ENCODE results near the gene STK17A.
A peak's percentile ranks its signal among the peaks of the same experiment; 100 is the strongest.

The STK17A gene

GRCh38 chr7:43632746-43633145 lies 49.8 kb downstream of the STK17A start:
- DNase-seq (ENCODE audit: low read depth, low spot score) = no peak

DNA sequence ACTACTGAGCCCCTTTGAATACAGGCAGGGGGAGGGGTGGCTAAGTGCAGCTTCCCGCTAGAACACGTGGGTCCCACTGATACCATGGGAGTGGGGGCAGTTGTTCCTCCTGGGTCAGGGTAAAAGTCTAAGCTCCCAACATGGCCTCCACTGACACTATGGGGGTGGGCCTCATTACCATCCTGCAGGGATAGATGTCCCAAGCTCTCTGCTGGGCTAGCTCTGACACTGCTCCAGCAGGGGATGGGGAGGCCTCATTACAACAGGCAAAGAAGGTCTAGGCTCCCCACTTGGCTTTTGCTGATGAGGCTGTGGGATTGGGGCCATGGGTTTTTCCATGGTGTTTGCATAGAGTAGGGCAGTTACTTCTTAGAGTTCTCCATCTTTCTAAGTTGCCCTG lies 51.5 kb downstream of the STK17A start:
- no peak for DNase-seq (ENCODE audit: low read depth, low spot score)

GRCh38 chr7:43636093-43636492 lies 53.2 kb downstream of the STK17A start:
- no peak for DNase-seq (ENCODE audit: low read depth, low spot score)

DNA sequence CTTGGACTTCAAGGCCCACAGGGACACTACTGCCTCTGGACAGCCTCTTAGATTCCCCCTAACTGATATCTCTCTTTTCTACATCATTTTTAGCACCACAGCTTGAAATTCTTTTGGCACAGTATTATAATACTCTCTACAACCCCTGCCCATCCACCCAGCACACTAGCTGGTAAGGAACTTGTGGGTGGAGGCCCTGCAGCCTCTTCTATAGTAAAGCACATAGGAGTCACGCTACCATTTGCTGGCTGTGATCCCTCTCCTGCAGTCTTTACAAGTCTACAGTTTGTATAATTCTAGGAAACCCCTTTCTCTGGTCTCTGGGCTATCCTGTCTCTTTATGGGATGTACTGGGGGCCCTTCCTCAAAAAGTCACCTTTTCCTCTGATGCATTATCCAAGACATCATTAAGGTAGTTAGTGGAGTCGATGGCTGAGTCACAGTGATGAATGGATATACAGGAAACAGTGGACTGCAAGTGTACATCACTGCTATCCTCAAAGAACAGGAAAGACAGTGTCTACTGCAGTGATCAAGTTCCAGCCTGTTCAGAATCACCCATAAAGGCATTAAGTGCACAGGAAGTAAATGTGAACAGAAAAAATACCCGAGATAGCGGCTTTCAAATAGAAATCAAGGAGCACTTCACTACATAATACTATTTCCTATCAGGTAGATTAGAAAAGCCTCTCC lies 54.4 kb downstream of the STK17A start:
- no peak for DNase-seq (ENCODE audit: low read depth, low spot score)

DNA sequence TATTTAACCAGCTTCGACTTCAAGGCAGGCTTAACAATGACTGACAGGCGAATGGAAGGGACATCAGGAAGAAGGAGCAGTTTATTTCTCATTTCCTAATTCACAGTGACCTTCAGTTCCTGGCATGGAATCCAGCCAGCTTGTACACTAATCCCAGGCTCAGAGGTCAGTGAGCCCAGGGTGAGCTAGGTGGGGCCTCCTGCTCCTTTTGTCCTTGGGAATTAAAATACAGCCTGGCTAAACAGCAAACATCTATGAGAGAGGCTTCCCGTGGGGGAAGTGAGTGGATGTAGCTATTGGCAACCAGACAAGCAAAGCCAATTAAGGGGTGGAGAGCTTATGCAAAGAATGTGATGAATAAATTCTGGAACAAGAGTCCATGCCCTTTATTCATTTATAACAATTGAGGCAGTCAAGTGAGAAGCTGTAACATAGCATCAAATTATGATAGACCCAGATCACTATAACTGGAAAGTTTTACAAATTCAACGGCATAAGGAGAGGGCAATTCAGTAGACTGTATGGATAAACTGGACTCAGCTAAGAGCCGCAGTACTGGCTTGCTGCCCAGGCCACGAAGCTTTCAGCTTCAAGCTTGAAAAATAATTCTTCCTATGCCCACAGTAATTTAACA lies 57.1 kb downstream of the STK17A start:
- DNase-seq (ENCODE audit: low read depth, low spot score) = no peak

- DNase-seq (ENCODE audit: low read depth, low spot score) = no peak
Observed at GRCh38 chr7:43640679-43641078, 57.8 kb downstream of the STK17A start.

DNA sequence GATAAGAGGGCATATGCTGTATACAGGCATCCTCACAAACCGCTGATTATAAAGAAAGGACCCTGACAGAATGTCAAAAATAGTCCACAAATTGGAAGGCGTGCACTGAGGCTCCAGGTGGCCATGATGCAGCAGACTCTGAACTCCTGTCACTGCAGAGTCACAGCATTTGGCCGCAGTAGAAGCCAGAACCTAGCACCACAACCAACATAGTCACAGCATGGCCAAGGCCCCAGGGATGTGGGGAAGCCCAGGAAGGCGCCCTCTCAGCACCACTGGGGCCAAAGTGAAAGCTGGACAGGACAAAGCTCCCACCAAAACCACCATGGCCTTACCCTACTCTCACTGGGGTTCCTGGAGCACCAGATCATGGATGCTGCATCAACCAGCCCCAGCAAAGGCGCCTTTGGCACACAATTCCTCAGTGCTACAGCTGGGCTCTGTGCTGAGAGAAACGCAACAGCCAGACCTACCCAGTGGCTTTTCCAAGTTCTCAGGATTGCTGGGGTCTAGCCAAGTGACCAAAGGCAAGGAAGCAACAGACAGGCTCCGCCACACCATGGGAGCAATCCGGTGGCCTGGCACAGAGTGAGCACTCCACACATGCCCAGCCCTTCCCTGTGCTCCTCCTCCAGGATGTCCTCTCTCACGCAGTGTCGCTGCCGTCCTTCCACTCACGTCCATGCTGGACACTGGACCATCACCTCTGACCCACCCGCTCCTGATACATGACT lies 60.2 kb downstream of the STK17A start:
- no peak for DNase-seq (ENCODE audit: low read depth, low spot score)

DNA sequence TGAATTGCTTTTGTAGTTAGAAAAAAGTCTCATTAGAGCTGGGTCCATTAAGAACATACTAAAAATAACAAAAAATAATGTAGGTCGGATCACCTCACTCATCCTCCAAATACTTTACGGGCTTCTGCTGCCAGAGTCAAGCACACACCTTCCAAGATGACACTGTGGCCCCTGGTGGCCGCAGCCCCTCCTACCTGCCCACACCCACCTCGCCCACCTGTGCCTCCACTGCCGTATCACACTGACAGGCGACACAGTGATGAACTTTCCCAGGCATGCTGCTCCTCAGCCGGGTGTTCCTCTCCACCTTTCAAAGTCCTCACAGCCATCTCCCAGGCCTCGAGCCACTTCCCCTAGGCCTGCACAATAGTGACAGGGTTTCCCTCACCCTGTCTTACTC lies 60.9 kb downstream of the STK17A start:
- DNase-seq (ENCODE audit: low read depth, low spot score) = no peak

DNA sequence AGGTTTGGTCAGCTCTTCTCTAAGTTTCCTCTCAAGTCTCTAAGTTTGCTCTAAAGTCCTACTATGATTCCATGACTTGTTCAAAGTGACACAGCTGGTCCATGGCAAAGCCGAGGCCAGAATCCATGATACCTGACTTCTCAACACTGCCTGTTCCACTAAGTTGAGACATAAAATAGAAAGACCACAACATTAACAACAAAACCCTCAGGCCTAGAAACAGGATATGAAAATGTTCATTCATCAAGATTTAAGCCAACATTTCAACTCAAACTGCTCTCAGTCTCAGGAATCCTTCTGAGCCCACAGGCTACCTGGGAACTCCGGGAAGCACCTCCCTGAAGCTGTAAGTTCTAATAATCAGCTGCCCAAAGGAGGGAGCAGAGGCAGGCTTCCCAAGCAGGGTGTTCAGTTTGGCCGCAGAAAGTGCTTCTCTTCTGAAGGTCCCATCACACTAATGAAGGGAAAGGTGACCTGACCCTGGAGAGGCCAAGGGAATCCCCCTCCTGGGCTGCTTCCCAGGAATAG lies 62.9 kb downstream of the STK17A start:
- no peak for DNase-seq (ENCODE audit: low read depth, low spot score)

DNA sequence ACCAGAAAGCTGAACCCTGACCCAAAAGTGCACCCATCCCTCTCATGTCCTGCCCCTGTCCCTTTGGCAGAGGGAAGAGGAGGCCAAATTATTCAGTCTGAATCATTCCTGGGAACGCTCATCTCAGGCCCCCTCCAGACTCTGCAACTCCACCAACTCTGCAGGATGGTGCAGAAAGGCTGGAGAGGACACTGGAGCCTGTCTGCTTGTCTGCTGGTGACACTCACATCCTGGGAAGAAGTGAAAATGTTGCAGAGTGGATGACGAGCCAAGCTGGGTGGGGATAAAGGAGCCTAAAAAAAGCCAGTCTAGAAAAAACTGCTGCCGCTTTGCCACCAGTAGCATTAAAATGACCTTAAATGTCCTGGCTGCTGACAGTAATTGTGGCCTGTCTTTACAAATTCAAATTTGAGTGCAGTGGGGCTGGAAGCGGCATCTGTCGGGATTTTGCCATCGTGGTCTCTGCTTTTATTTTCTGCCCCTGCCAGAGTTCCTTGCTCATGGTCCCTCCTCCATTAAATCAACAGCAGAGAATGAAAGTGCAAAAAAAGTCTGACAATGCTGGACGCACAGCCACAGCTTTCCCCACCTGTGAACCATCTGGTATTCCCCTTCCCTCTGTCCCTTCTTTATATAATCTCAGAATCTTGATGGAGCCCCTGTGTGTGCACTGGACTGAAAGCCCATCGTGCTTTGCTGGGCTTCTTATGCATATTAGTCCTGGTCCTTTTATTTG lies 63.9 kb downstream of the STK17A start:
- no peak for DNase-seq (ENCODE audit: low read depth, low spot score)

- no peak for DNase-seq (ENCODE audit: low read depth, low spot score)
Observed at GRCh38 chr7:43647339-43647672, 64.4 kb downstream of the STK17A start.

DNA sequence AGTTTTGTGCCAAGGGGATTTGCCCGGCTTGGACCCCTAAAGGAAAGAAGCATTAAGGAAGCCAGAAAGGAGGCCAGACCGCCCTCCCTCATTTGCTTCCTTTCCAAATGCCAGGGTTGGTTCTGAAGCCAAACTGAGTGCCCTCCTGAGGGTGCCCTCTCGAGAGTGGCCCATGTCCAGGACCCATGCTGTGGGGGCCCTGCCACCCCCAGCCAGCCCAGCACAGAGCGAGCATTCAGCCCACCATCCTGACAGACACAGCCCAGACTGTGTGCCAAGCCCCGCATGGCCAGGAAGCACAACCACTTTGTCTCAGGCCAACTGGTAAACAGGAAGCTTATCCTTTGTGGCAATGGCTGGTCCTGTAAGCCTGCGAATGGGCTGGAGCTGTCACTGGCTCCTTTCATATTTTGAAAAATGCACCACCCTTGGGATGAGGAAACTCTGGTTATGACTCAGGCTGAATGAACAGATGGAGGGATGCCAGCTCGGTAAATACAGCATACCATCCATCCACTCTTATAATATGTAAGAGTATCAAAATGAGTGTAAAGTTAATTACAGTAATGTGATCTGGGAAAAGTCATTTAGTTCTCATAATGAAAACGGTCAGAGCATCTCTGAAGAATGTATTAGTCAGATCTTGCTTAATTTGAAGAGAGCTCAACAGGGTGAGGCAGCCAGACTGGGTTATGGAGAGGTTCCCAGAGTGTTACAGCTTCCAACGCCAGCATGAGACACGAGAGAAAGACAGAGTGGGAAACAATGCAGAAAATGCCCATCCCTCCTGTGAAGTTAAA lies 65.0 kb downstream of the STK17A start:
- no peak for DNase-seq (ENCODE audit: low read depth, low spot score)

DNA sequence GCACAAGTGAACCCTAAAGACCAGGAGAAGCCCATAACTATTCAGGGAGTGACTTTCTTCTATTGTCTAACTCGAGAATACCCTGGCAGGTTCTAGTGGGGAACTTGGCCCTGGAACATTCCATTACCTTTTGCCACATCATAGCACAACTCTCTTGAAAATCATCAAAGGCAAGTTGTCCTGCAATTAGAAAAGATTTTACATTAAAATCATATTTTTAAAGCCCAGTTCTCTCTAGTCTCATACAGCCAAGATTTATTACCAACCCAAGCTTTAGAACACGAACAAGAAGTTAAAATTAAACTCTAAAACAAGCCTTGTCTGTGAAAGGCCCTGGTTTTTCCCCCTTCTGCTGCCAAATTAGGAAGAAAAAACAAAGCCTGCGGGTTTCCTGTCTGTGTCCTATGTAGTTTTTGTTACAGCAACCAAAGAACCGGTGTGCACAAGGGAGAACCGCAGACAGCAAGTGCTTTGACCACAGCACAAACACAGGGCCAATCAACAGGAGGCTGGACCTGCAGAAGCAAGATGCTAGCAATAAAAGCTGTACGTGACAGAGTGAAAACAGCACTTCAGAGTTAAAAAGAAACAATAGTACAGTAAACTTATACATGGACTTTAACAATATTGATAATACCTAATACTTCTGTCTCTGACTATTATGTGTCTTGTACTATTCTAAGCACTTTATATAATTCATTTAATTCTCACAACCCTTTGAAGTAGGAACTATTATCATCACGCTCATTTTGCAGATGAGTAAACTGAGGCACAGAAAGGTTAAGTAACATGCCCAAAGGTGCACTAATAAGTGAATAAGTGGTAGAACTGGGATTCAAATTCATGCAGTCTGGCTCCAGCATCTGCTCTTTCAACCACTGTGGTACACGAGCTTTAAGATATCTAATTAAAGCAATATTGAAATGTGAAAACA lies 65.8 kb downstream of the STK17A start:
- DNase-seq (ENCODE audit: low read depth, low spot score) = no peak

- DNase-seq (ENCODE audit: low read depth, low spot score) = peak; percentile 44
Observed at GRCh38 chr7:43649755-43650274, 66.9 kb downstream of the STK17A start.

DNA sequence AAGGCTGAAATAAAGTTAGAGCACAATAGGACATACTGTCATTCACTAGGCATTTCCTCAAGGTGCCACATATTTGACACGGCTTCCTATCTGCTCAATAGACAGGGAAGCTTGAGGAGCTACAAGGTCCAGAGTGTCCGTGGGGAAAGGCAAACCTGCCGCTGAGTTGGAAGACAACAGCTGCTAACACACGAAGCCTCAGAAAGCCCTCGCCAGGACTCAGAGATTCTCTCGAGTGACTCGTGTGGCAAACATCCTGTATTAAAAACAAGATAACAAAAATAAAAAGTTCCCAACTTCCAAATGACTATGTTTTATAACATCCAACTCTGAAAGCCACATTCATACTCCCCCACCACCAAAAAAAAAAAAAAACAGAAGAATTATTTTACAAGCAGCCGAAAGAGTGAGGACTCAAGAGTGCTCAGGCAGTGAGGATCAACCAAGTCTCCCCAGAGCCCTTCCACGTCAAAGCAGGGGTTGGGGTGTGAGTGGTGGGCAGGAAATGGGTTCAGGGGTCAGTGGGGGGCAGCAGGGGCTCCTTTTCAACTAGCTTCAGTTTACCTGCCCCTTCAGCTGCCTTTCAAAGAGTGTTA lies 67.6 kb downstream of the STK17A start:
- no peak for DNase-seq (ENCODE audit: low read depth, low spot score)

GRCh38 chr7:43652364-43652763 lies 69.5 kb downstream of the STK17A start:
- no peak for DNase-seq (ENCODE audit: low read depth, low spot score)

DNA sequence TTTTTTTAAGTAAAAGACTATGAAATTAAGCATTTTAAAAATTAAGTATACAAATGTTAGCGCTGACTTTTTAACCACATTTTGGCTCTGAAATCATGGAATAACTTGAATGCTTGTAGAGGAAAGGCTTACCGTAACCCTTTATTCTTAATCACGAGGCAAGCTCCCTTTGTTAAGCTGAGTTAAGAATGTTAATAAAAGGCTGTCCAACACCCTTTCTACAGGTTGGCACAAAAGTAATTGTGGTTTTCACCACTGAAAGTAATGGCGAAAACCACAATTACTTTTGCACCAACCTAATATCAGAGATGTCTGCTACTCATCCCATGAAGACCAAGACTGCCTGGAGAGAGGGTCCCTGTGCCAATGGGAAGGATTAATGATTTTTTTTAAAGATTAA lies 70.6 kb downstream of the STK17A start:
- no peak for DNase-seq (ENCODE audit: low read depth, low spot score)

DNA sequence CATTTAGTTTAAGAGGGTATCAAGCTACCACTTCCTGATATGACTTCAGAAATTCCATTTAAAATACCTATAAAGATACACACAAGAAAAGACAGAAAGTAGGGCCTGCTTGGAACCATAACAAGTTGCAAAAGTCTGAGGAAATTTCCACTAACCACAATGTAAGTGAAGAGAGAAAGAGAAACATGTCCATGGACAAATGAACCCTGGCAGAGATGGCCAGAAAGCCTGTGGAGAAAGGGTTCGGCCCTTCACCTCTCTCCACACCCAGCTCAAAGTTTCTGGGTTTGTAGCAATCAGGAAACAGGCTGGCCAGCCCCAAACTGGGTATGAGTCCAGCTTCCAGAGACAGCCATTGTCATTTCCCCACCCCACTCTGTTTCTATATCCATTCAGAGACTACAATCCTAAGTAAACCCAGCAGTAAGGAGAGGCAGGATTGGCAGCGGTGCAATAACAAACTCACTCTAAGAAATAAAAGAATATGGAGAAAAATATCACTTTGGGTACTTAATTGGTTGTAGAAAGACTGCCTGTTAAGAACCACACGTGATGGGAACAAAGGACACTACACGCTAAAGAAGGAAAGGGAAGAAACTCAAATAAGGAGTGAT lies 71.1 kb downstream of the STK17A start:
- no peak for DNase-seq (ENCODE audit: low read depth, low spot score)

DNA sequence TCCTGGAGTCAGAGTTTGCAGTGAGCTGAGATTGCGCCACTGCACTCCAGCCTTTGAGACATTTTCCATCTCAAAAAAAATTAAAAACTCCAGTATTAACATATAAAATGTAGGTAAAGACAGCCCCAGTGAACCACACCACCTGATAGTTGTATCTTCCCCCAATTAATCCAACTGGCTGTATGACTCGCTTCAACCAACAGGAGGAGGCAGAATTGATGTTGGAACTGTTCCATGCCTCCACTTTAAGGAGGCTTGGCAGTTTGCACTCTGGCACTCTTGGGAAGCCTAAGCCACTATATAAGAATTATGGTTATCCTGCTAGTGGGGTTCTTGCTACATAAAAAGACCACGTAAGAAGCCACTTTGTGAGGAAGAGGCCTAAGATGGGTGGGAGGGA lies 72.7 kb downstream of the STK17A start:
- DNase-seq (ENCODE audit: low read depth, low spot score) = no peak
